Measurements from ENCODE around the gene ACKR3.

The ACKR3 gene

DNA sequence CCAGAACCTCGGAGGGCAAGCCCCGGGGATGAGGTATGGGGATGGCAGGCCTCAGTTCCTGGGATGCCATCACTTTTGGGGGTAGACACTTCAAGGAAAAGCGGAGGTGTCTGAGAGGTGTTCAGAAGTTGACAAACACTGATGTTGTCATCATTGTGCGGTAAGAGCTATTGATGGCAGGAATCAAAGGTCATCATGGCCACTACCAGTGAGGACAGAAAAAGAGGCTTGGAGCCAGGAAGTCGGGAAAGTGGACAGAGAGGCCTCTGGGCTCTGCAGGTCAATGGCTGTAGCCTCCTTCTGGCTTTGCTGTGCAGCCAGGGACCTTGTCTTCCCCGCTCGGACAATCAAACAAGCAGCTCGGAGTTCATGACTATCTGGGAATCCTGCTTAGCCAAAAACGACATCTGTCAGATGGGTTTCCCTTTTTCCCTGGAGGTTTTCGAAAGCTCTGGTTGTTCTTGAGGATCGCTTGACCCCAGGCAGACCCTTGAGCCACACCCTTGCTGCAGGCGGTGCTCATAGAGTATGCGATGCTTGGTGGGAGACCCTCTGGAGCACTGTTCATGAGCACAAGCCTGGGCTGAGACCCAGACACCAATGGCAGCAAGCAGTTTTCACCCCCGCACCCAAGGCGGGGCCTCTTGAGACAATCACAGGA is 19.4 kb downstream of the ACKR3 start:
- no peak for DNase-seq

DNA sequence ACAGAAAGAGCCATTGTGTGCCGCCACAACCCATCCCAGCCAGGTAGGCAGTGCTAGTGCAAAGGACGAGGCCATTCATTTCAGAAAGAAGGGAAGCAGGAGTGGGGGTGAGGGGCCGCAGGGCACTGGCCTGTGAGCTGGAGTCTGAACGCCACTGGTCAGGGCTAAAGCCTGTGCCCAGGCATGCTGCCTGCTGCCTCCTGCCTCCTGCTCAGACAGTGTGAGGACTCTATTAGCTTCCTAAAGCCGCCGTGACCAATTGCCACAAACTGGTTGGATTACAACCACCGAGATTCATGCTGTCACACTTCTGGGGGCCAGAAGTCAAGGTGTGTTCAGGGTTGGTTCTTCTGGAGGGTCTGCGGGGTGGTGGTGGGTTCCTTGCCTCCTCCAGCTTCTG is 21.2 kb downstream of the ACKR3 start:
- no peak for DNase-seq

DNA sequence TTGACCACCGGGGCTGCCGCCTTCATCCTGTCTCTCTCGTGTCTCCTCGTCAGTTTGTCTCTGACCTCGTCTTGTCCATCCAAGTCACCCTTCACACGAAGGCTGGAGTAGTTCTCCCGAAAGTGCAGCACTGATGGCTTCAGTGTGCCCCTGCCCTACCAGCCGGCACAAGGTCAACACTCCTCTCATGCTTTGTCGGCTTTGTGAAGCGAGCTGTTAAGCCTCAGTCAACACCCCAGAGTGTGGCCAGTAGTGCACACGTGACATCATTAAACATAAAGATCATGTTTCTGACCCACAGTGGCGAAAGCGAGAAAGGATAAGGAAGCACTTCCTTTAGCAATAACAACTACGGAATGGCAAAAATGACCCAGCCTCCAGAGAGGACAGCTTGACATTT is 23.2 kb downstream of the ACKR3 start:
- no peak for DNase-seq

DNA sequence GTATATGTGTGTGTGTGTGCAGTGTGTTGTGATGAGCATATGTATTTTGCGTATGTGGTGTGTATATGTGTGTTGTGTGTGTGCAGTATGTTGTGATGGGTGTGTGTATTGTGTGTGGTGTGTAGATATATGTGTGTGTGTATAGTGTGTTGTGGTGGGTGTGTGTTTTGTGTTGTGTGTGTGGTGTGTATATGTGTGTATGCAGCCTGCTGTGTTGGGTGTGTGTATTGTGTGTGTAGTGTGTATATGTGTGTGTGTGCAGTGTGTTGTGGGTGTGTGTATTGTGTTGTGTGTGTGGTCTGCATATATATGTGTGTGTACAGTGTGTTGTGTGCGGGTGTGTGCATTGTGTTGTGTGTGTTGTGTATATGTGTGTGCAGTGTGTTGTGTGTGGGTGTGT is 23.9 kb downstream of the ACKR3 start:
- DNase-seq = no peak

DNA sequence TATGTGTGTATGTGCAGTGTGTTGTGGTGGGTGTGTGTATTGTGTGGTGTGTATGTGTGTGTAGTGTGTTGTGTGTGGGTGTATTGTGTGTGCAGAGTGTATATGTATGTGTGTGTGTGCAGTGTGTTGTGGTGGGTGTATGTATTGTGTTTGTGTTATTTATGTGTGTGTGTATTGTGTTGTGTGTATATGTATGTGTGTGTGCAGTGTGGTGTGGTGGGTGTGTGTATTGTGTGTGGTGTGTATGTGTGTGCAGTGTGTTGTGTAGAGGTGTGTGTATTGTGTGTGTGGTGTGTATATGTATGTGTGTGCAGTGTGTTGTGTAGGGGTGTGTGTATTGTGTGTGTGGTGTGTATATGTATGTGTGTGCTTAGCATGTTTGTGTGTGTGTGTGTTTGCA is 24.3 kb downstream of the ACKR3 start:
- no peak for DNase-seq

DNA sequence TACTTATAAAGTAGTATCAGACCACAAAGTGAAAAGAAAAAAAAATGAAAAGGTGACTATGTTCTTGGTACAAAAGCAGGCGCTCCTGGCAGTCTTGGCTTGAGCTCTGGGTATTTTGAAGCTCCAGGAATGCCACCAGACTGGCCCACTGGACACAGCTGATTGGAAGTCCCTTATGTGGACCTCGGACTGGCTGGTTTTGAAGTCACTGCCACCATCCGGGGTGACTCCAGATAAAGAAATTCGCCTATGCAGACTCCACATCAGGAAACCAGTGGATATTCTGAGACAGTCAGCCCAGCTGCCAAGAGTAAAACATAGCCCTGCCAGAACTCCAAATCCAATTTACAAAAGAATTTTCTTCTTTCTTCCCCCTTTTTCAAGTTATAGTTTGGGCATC is 28.0 kb downstream of the ACKR3 start:
- DNase-seq = no peak

DNA sequence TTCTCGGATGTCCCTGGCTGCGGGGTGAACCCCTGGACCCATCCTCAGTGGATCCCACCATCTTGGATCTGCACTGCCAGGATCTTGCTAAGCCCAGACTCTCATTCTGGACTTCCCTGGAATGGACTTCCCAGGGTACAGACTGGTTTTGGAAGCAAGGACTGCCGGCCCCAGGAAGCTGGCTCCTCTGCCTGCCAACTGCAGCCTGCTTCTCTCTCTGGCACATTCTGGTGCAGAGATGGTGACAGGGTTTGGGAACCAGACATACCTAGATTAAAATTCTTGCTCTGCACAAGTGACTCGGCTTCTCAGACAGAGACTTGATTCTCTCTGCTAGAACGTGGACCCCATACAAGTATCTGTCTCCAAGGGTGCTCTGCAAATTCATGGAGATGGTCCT is 29.4 kb downstream of the ACKR3 start:
- no peak for DNase-seq

DNA sequence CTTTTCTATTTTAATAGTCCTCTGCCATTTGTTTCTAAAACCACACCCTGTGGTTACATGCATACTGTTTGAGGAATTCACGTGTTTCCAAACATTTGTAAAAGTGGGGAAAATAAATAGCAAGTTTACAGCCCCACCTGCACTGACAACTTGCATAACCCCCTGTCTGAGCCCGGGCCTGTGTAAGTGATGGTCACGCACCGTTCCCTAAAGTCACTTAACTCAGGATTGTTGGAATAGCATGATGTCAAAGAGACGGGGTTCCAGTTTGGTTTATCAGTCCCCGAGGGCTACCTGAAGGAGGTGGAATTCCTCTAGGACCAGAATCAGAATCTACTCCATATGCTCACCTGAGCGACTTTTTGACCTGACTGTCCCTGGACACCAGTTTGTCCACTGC is 30.5 kb downstream of the ACKR3 start:
- DNase-seq = no peak

DNA sequence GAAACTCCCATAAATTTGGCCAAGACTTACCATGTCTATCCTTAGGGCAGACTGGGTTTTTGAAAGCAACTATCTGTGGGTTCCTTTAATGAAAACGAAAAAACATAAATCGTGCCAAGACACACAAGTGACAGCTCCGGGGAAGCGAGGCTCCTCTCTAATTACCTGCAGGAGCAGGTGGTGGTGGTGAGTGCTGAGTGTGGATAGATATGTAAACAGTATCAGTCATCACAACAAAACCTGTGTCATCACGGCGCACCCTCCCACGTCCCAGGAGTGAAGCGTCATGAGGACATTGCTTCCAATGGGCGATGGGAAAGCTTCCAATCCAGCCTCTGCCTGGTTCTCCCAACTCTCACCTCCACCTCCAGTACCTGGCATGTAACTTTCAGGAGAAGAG is 31.3 kb downstream of the ACKR3 start:
- DNase-seq = no peak

DNA sequence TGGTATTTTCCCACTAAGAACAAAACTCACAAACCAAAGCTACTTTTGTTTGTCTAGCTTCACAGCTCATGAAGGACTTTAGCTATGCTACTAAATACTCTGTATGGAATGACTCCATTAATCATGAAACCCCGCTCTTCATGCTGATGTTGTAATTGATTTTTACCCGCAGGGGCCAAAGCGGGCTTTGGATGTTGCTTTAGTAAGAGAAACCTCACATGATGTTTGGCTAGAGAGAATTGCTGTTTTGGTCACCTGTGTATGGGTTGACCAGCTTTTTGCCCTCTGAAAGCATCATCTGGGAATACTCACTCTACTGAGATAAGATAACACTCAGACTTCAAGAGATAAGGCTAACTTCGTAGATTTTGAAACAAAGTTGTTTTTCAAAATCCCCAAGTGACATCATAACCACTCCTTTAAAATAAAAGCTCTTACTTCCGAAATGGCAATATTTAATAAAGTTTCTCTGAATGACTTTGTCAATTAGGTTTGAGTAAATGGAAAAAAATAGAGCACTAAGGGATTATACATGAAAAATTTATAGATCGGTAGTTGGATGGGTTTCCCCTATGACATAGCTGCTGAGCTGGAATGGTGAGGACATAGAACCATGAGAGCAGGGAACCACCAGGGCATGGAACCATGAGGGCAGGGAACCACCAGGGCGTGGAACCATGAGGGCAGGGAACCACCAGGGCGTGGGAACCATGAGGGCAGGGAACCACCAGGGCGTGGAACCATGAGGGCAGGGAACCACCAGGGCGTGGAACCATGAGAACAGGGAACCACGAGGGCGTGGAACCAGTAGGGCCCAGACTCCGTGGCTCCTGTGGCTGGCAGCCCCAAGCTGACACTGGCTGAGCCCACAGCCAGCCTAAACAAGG is 31.9 kb downstream of the ACKR3 start:
- DNase-seq = no peak

DNA sequence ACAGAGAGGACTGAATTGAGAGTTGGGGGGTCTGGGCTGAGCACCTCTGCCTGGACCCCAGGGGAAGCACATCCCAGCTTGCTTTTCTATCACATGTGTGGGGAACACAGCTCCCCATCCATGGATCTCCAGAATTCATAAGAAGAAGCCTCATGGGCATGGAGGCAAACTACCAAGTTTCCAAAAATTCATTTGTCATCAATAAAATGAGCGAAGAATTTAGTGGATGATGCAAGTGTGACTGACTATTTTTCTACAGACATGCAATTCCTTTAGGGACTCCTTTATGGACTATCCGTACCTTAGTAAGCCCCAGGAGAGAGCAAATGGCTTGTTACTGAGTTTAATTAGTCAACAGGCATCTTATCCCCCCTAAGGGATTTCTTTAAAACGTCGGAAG is 33.1 kb downstream of the ACKR3 start:
- DNase-seq = no peak

DNA sequence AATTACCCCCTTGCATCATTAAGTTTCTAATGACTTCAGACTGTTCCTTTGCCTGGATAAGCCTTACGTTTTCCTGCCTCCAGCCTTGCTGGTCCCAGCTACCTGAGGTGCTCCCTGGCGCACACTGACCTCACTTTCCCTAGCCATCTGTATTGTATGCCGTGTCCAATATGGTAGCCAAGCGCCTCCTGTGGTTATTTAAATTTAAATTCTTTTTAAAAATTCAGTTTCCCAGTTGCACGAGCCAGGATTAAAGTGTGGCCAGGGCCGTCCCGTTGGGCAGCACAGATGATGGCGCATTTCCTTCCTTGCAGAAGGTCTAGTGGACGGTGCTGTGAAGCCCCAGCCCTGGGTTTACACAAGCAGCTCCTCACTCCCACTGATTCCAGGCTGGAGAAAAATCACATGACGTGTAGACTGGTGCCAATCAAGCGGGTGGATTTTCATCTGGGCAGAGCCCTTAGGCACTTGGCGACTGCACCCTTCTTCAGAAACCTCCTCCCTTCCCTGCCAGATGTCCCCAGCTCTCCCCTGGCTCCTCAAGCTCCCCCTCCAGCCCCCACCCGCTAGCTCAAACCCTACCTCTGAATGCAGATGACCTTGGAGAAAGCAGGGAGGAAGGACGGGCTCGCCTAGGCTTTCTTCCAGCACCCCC is 33.9 kb downstream of the ACKR3 start:
- no peak for DNase-seq

DNA sequence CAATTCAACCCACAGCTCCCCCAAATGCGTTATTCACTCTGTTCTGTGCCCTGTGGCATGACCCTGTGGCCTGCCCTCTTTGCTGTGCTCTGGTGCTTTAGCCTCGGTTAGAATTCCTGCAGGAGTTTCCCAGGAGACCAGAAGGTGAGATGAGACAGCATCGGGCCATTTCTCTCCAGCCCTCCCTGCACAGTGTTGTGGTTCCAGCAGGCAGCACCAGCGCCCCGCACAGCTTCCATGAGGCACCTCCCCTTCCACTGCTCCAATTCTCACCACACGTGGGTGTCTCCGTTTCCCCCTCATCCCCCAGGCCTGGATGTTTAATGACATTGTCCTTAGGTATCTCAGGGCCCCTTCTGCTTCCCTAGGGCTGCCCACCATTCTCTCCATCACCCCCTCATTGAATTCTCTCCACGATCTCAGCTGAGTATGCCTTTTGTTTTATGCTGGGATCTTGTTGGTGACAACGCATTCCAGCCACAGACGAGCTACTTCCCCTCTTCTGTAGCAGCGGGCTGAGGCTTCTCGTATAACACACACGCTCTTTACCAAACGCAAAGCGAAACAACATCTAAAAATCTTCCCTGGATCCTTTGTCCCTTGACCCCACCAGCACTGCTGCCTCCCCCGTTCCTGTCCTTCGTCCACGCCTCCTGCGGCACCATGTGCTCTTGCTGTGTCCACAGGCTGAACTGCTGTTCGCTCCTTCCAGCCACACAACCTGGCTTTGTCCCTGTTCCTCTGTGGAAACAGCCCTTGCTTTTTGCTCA is 35.1 kb downstream of the ACKR3 start:
- DNase-seq = no peak

DNA sequence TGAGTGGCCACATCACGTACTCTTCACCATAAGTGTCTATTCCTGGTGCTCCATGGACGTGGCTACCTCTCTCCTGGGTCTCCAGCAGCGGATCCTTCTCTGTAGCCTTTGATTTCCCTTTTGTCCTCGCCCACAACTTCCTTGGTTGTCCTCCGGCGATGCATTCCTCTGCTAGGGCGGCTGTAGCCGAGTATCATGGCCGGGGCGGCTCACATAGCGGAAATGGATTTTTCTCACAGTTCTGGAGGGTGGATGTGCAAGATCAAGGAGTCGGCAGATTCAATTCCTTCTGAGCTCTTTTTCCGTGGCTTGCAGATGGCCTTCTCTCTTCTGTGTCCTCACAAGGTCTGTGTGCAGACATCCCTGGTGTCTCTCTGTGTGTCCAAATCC is 35.7 kb downstream of the ACKR3 start:
- DNase-seq = no peak

DNA sequence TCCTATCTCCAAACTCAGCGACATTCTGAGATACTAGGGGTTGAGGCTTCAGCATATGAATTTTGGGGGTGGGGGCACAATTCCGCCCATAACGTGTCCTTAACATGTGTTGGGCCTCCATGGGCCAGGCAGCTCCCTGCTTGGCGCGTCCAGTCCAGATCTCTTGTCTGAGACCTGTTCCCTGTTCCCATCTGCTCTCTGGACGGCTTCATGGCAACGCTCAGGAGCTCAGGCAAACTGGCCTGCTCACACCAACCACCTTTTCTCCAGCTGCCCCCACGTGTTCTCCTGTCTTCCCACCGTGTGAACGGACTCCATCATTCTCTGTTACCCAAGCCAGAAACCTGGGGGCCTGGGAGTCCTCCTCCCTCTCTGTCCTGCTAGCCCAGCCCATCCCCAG is 36.4 kb downstream of the ACKR3 start:
- DNase-seq = no peak

DNA sequence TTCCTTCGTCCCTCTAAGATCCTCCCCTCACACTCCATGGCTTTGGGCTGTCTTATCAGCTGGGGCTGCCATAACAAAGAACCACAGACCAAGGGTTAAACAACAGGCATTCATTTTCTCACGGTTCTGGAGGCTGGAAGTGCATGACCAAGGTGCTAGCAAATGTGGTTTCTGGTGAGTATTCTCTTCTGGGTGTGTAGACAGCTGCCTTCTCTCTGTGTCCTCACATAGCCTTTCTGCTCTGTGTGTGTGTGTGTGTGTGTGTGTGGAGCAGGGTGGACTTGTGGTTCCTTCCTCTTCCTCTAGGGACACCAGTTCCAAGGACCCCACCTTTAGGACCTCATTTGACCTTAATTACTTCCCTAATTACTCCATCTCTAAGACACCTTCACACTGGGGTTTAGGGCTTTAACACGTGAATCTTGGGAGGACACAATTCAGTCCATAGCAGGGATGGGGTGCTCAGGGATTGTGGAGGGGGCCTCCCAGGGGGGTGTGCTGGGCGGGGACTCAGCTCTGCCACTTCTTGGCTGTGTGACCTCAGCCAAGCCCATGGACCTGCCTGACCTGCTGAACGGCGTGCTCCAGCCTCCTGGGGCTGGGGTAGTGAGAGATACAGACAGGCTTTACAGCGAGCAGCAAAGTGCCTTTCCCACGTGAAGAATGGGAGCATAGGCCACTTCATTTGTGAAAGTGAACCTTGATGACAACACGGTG is 38.0 kb downstream of the ACKR3 start:
- DNase-seq = peak; percentile 3

DNA sequence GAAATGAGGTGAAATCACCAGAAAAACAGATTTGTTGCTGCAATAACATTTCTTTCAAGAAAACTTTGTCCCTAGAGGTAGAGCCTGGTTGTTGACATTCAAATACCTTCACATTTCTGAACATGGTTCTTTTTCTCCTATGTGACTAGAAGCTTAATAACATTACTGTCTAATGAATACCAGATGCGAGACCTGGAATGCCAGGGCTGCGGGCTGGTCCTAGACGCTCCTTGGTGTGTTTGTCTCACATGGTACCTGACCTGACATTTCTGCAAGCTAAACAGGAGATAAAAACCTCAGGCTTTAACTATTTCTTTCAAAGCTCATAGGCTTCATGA is 38.5 kb downstream of the ACKR3 start:
- no peak for DNase-seq

DNA sequence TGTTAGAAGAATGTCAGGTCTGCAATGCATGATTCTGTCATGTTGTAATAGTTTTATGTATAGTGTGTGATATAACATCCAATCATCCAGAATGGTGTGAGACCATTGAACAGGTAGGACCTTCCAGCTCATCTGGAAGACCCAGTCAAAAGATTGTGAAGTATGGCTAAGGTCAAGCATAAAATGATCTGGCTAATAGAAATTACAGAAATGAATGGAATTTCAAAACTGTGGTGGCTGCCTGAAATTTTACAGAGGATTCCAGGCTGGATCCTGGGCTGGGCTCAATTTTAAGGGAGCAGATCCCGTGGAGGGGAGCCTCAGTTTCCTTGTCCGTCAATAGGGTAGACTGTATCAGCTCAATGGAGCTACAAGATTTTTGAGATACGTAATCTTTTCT is 39.1 kb downstream of the ACKR3 start:
- no peak for DNase-seq

DNA sequence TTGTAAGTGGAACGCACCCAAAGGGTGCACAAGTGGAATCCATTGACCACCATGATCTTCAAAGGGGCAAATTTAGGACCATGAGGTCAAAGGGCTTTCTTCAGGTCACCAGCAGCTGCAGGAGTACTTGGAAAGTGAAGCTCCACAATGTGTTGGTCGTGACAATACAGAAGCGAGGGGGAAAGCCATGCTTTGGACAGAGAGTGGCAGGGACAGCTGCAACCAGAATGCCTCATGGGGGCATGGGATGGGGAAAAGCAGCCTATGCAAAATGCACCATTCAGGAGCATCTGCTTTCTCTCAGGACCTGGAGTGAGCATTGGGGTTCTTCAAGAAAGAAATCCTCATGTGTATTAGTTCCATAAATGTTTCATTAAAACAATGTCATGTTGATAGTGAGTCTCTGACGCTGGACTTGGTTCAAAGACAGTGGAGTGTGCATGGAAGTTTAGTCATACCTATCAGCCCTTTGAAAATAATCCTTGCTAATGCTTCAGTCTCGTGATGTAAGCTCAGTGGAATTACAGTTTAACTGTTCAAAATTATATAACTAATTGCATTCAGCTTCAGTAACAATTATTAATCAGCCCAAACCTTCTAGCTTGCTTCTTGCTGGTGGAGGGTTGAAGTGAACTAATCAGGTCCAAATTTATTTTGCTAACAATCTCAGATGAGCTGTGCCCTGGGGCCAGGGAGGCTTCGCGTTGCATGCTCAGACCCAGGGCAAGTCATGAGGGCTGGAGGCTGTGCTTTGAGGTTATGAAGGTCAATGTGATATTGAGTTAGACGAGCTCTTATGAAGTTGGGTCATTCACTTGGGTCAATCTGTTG is 41.6 kb downstream of the ACKR3 start:
- DNase-seq = no peak

DNA sequence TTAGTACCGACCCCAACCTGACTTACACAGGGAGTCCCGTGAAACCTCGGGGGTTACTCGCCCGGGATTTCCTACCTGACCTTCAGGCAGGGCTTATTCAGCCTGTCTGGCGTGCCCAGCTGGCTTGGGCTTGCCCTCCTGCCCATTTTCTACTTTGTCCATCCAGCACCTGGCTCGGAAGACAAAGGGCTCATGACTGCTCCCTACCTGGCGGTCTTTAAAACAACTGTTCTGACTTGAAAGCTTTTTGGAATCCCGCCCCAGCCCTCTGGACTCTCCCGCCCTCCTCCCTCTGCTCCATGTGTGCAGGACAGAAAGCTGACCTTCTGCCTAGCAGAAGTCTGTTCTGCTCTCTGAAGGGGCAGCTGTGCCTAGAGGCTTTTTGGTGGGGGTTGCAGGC is 43.1 kb downstream of the ACKR3 start:
- DNase-seq = no peak

DNA sequence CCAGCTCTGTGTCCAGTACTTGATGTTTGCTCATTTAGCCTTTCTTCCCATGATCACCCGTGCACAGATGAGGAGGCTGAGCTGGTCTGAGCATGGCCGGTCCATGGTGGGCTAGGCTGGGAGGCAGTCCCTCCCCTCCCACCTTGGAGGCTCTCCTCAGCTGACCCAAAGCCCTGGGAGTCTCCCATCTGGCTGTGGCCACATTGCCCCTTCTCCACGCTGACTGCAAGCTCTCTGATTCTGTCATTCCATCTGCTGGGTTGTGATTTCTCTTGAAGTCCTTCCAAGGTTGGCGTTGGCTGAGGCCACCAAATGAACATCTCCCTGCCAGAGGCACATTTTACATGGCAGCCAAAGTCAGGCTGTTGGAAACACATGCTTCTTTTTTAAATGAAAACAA is 44.0 kb downstream of the ACKR3 start:
- no peak for DNase-seq

DNA sequence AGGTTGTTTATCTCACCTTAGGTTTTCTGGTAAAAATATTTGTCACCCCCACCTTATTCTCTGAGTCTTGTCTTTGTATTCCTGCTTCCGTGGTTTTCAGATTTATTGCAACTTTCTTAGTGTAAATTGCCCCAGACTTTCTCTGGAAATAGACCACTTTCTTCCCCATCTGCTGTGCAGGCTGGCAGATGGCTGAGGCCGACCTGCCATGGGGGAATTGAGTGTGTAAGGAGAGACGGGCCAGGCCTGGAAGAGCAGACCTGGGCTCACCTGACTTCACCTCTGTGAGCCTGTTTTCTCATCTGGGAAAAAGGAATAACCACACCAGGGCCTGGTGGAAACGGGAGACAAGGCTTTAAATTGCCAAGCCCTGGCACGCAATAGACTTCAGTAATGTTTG is 44.9 kb downstream of the ACKR3 start:
- no peak for DNase-seq
